ENCODE measurements around the gene AHCYL1.

- TF ChIP-seq POLR2A (IDR thresholded peaks at IDR 0.05; ENCODE audit: borderline replicate concordance, extremely low read depth, insufficient read depth, insufficient read length) (no peak), JUND (IDR thresholded peaks at IDR 0.05) (no peak), EZH2 (IDR thresholded peaks at IDR 0.05) (no peak), EZH2phosphoT487 (IDR thresholded peaks at IDR 0.05; ENCODE audit: borderline replicate concordance) (no peak), CTCF (IDR thresholded peaks at IDR 0.05 in 2 of 3, conservative IDR thresholded peaks at IDR 0.05 in 1 of 3; ENCODE audit: borderline replicate concordance in 1 of 3, insufficient read depth in 1 of 3, low read depth in 2 of 3, low read length in 2 of 3) (no peak)
These were observed 33.2 kb downstream of the AHCYL1 start for GRCh38 chr1:110017792-110018191.
